Adrenal gland (tissue), 5 donors: ENCODE measurements around the gene FMNL2.

Experiments used
- CTCF ChIP-seq, 6 experiments: fragments of 450-650 bp in 4 of 6; fragments of 200-600 bp in 2 of 6; sonication (generic) in 1 of 6; IDR thresholded peaks; 1 replicate in 5 of 6; 2 replicates in 1 of 6; pipeline versions ENCODE4 v1.5.1 to v1.8.0; 2016 to 2021; ENCODE audit warnings: antibody characterized with exemption in 6 of 6, mild to moderate bottlenecking in 2 of 6, moderate library complexity in 1 of 6
- POLR2A ChIP-seq, 2 donors: fragments of 450-650 bp; IDR thresholded peaks; one replicate each; pipeline ENCODE4 v1.6.1; 2017; ENCODE audit warnings: antibody characterized with exemption in 2 of 2, mild to moderate bottlenecking in 2 of 2, moderate library complexity in 1 of 2
- donor health status: DM: no; HTN: no; CAD: no.

DNA sequence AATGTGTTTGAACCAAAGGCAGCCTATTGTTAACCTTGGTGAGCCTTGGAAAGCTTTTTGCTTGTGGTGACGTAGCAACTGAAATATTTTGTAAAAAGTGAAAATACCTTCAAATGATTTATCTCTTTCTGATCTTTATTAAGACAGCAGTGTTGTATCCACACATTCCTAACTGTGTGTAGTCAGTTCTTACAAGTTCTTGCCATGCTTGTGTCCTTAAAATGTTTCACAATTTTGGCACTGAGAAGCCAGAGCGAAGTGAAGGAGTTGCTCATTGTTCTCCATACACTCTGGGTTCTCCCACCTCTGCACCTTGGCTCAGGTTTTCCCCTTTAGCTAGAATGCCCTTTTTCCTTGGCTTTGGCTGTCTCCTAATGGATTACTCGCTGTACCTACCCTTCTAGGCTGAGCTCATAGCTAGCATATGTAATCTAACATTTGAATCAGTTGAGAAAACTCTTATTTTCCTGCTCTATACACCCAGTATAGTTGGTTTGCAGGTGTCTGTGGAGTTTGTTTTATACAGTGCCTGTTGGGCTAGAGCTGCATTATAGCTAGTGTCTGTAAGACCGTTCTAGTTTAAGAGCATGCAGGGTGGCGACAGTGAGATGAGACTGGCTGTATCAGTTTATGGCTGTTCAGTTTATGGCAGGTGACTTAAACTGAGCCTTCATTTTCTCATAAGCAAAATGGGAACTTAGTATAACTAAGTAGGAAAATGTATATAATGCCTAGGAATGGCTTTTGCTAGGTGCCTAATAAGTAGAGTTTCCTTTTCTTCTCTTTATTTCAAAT, 45.5 kb downstream of the FMNL2 start:
- TF ChIP-seq CTCF (IDR thresholded peaks at IDR 0.05) (no peak), POLR2A (IDR thresholded peaks at IDR 0.05) (no peak)
